Keratinocyte (primary cell): Measurements from ENCODE around the gene RIN3. TPM values are rescaled to one million over a fixed set of nuclear protein-coding genes. Genes with fewer than 3 reads are reported as not detected.

Experiments used
- DNase-seq: peaks from one replicate; pipeline ENCODE4 v3.0.0-alpha.2; 2011; ENCODE audit warnings: low read depth, missing footprints, low spot score
- FAIRE-seq: peaks from 2 replicates; lab custom pipeline; 2011; peaks lifted over from hg19 to GRCh38; lab: Jason Lieb, UNC
- H2AFZ ChIP-seq: 2 replicates; pipeline ENCODE4 v1.6.0; 2012; ENCODE audit warnings: low read length, control low read depth, inconsistent platforms; ENCODE audit not compliant: control insufficient read depth
- H3K27ac ChIP-seq: 2 replicates; pipeline ENCODE4 v1.5.1; 2011; ENCODE audit warnings: low read length; ENCODE audit not compliant: control insufficient read depth, insufficient read depth
- H3K27me3 ChIP-seq: 3 replicates; pipeline ENCODE4 v1.6.0; 2011; ENCODE audit warnings: low read length; ENCODE audit not compliant: control insufficient read depth, insufficient read depth; ENCODE audit errors: extremely low read depth
- H3K36me3 ChIP-seq, 2 experiments: 2 replicates in 1 of 2; 3 replicates in 1 of 2; pipeline ENCODE4 v1.5.1; 2011; ENCODE audit warnings: low read length in 2 of 2, mild to moderate bottlenecking in 1 of 2; ENCODE audit not compliant: control insufficient read depth in 2 of 2, insufficient read depth in 2 of 2; ENCODE audit errors: extremely low read depth in 1 of 2
- H3K4me1 ChIP-seq: 3 replicates; pipeline ENCODE4 v1.5.1; 2011; ENCODE audit warnings: low read length; ENCODE audit not compliant: control insufficient read depth, insufficient read depth; ENCODE audit errors: extremely low read depth
- H3K4me2 ChIP-seq: 3 replicates; pipeline ENCODE4 v1.6.0; 2011; ENCODE audit warnings: low read depth, low read length; ENCODE audit not compliant: control insufficient read depth, insufficient read depth; ENCODE audit errors: extremely low read depth
- H3K4me3 ChIP-seq, 3 experiments: fragments of 200-600 bp in 1 of 3; sonication (generic) in 1 of 3; 2 replicates in 2 of 3; 3 replicates in 1 of 3; pipeline ENCODE4 v1.5.1; 2011 to 2016; ENCODE audit warnings: low read length in 3 of 3, mild to moderate bottlenecking in 3 of 3, control low read depth in 2 of 3, inconsistent platforms in 1 of 3, low read depth in 1 of 3, mixed read lengths in 1 of 3, mixed run types in 1 of 3, moderate library complexity in 1 of 3; ENCODE audit not compliant: control insufficient read depth in 2 of 3, insufficient read depth in 2 of 3; ENCODE audit errors: extremely low read depth in 1 of 3
- H3K79me2 ChIP-seq: 2 replicates; pipeline ENCODE4 v1.6.0; 2012; ENCODE audit warnings: low read length; ENCODE audit not compliant: control insufficient read depth, insufficient read depth
- H3K9ac ChIP-seq: 3 replicates; pipeline ENCODE4 v1.6.0; 2011; ENCODE audit warnings: low read length; ENCODE audit not compliant: control insufficient read depth, insufficient read depth; ENCODE audit errors: extremely low read depth
- H3K9me1 ChIP-seq: 3 replicates; pipeline ENCODE4 v1.6.0; 2011; ENCODE audit warnings: low read length; ENCODE audit not compliant: control insufficient read depth, insufficient read depth; ENCODE audit errors: extremely low read depth
- H3K9me3 ChIP-seq: 2 replicates; pipeline ENCODE4 v1.5.1; 2012; ENCODE audit warnings: low read depth, low read length; ENCODE audit not compliant: control insufficient read depth
- H4K20me1 ChIP-seq: 3 replicates; pipeline ENCODE4 v1.6.0; 2011; ENCODE audit warnings: low read length; ENCODE audit not compliant: control insufficient read depth, insufficient read depth; ENCODE audit errors: extremely low read depth
- CTCF ChIP-seq, 3 experiments: IDR thresholded peaks in 1 of 3; conservative IDR thresholded peaks in 1 of 3; optimal IDR thresholded peaks in 1 of 3; 2 replicates in 2 of 3; 3 replicates in 1 of 3; pipeline versions ENCODE3 to v1.5.1; 2011; ENCODE audit warnings: low read length in 3 of 3, mild to moderate bottlenecking in 3 of 3, moderate library complexity in 2 of 3, control low read depth in 1 of 3, inconsistent platforms in 1 of 3; ENCODE audit not compliant: insufficient read depth in 2 of 3; ENCODE audit errors: extremely low read depth in 1 of 3
- EZH2 ChIP-seq: IDR thresholded peaks from one replicate; pipeline ENCODE4 v1.6.1; 2012; ENCODE audit warnings: inconsistent platforms, mild to moderate bottlenecking, low read length, moderate library complexity
- dilution Hi-C: fragments of 300-500 bp; cut with MboI; formaldehyde crosslinking; loops from one replicate; pipeline ENCODE4 v1.7.0; 2020; ENCODE audit warnings: low sequenced_read_pairs; ENCODE audit not compliant: extremely low pct_ligation_motif_present
- polyA plus RNA-seq, 5 experiments: library from polyadenylated mRNA; depleted of rRNA in 3 of 5; stranded (reverse) in 3 of 5; stranded (forward) in 1 of 5; unstranded in 1 of 5; fragments of >200 nt; gene quantifications; 1 replicate in 1 of 5; 2 replicates in 3 of 5; 3 replicates in 1 of 5; pipeline versions ENCODE4 v1.2.1 to v1.2.3, GENCODE V29; 2011 to 2012; ENCODE audit warnings: missing spikeins in 2 of 5, low read depth in 1 of 5, low replicate concordance in 1 of 5

Gene RIN3
- polyA plus RNA-seq, 1 donor (not counting 4 experiments of a cell fraction or from before 2014, with no cell fraction given), result 1.2 TPM

DNA sequence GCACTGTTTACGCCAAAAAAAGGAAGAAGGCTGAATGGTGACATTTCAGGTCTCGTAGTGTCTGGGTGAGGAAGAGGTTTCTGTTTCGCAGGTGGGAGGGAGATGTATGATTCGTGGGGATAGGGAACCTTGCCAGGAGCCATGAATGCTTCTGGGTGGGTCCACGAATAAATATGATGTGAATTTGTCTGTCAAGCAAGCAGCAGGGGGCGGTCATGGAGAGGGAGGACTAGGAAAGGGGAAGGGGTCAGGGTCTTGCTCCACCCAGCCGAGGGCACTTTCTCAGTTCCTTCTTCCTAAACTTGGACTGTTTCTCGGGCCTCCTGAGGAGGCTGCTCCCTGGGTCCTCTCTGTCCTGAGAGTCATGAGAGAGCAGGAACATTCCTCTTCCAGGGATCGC, 162.4 kb downstream of the RIN3 start:
- DNase-seq, result no peak
- Histone ChIP-seq H4K20me1 (no peaks in the 10 kb centered on the region), H3K4me2 (no peak overlapping the region), H3K4me3 (no peak overlapping the region), H3K9me3 (no peaks in the 10 kb centered on the region), H2AFZ (no peak overlapping the region), H3K79me2 (no peaks in the 10 kb centered on the region), H3K4me1 (no peaks in the 10 kb centered on the region), H3K9me1 (no peaks in the 10 kb centered on the region), H3K9ac (no peak overlapping the region), H3K27me3 (no peaks in the 10 kb centered on the region), H3K27ac (no peak overlapping the region), H3K36me3 (no peaks in the 10 kb centered on the region)
- FAIRE-seq, result no peak
- TF ChIP-seq CTCF (optimal IDR thresholded peaks at IDR 0.05 in 1 of 3, IDR thresholded peaks at IDR 0.05 in 1 of 3, conservative IDR thresholded peaks at IDR 0.05 in 1 of 3; ENCODE audit: extremely low read depth in 1 of 3, insufficient read depth in 2 of 3, low read length in 3 of 3) (no peak), EZH2 (no peak)
- dilution Hi-C loops, result no loop called here

DNA sequence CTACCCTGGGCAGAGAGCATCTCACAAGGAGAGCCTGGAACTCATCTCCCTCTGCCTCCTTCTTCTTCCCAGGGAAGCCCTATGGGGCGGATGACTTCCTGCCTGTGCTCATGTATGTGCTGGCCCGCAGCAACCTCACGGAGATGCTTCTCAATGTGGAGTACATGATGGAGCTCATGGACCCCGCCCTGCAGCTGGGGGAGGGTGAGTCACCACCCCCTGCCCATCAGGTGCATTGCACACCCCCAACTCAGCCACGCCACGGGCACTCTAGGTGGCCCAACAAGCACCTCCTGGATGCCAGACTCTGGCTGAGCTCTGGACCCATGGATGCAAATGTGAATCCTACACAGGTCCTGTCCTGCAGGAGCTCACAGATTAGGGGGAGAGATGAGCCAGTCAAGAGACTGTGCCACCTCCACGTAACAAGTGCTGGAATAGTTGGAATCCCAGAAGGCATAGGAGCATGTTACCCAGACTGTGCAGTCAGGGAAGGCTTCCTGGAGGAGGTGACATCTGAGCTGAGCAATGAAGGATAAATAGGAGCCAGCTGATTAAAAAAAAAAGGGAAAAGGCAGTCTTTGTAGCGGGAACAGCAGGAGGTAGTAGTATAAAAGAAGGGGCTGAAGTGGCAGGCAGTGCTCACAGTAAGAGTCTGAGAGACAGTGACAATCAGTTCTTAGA, 163.0 kb downstream of the RIN3 start:
- Histone ChIP-seq H3K27me3 (no peaks in the 10 kb centered on the region), H4K20me1 (no peaks in the 10 kb centered on the region), H3K9me1 (no peaks in the 10 kb centered on the region), H3K27ac (no peak overlapping the region), H2AFZ (no peak overlapping the region), H3K9me3 (no peaks in the 10 kb centered on the region), H3K4me2 (no peak overlapping the region), H3K4me1 (peaks cover 5% of the 10 kb centered on the region), H3K36me3 (no peaks in the 10 kb centered on the region), H3K9ac (no peak overlapping the region), H3K4me3 (no peak overlapping the region), H3K79me2 (no peaks in the 10 kb centered on the region)
- dilution Hi-C loops, result no loop called here
- FAIRE-seq, result no peak
- no peak for TF ChIP-seq EZH2
- no peak for TF ChIP-seq CTCF (optimal IDR thresholded peaks at IDR 0.05 in 1 of 3, IDR thresholded peaks at IDR 0.05 in 1 of 3, conservative IDR thresholded peaks at IDR 0.05 in 1 of 3; ENCODE audit: extremely low read depth in 1 of 3, insufficient read depth in 2 of 3, low read length in 3 of 3)
- no peak for DNase-seq
